ENCODE data around the gene UBQLN1.
"Not testable (repeated sequence)": the region's sequence is repeated elsewhere in the genome, so short reads cannot be mapped to it uniquely, and the experiment has no call there.

Gene UBQLN1

GRCh38 chr9:83630938-83631457, 76.8 kb downstream of the UBQLN1 start:
- DNase-seq (ENCODE audit: low read depth): no peak

GRCh38 chr9:83629433-83630104, 78.2 kb downstream of the UBQLN1 start:
- no peak for DNase-seq (ENCODE audit: low read depth)

GRCh38 chr9:83628540-83628939, 79.2 kb downstream of the UBQLN1 start:
- no peak for DNase-seq (ENCODE audit: low read depth)

GRCh38 chr9:83625178-83625577, 82.6 kb downstream of the UBQLN1 start:
- no peak for DNase-seq (ENCODE audit: low read depth)

- no peak for DNase-seq (ENCODE audit: low read depth)
Measured at GRCh38 chr9:83623679-83624076, 84.1 kb downstream of the UBQLN1 start.

- DNase-seq (ENCODE audit: low read depth): peak; percentile 34
Measured at GRCh38 chr9:83622939-83623678, 84.6 kb downstream of the UBQLN1 start, which contains the start of gene IDNK. TSS of gene IDNK (plus strand) at chr9:83623143. CDS start at chr9:83623172, 29 bp downstream.

GRCh38 chr9:83622433-83622938, 85.3 kb downstream of the UBQLN1 start:
- DNase-seq (ENCODE audit: low read depth): no peak

- no peak for DNase-seq (ENCODE audit: low read depth)
Measured at GRCh38 chr9:83620841-83621636, 86.7 kb downstream of the UBQLN1 start.

GRCh38 chr9:83617299-83617698, 90.5 kb downstream of the UBQLN1 start:
- no peak for DNase-seq (ENCODE audit: low read depth)

- DNase-seq (ENCODE audit: low read depth): not testable (repeated sequence)
Measured at GRCh38 chr9:83613298-83613697, 94.5 kb downstream of the UBQLN1 start.

Measured in HS-5 (cell line).